Astrocyte of the cerebellum (primary cell): ENCODE measurements around the gene PCNX2.
A peak's percentile ranks its signal among the peaks of the same experiment; 100 is the strongest.

Source experiments
- DNase-seq: peaks from one replicate; pipeline ENCODE4 v3.0.0-alpha.2; 2011; ENCODE audit warnings: low read depth
- H3K4me3 ChIP-seq: 2 replicates; pipeline ENCODE4 v1.5.1; 2011; ENCODE audit warnings: mild to moderate bottlenecking, low read depth, low read length, moderate library complexity
- CTCF ChIP-seq: IDR thresholded peaks from 2 replicates; pipeline ENCODE4 v1.5.1; 2012; ENCODE audit warnings: low read length, low read depth, moderate library complexity, mild to moderate bottlenecking; ENCODE audit errors: missing control alignments
- in situ Hi-C: cut with HindIII; loops from 2 replicates; pipeline ENCODE4 v1.10.0; 2017; ENCODE audit warnings: low sequenced_read_pairs

PCNX2 gene

GRCh38 chr1:232950197-232951176 lies 345.0 kb downstream of the PCNX2 start, which contains the start of gene NTPCR:
Gene NTPCR (plus strand): TSS chr1:232950611. CDS start chr1:232950711, 100 bp downstream.
- TF ChIP-seq CTCF, result no peak
- in situ Hi-C loops, result no loop called here
- H3K4me3 ChIP-seq, result peak within 1 kb of the TSS; percentile 75
- peak; percentile 83 for DNase-seq

GRCh38 chr1:232949636-232950196 lies 345.8 kb downstream of the PCNX2 start:
- in situ Hi-C loops, result no loop called here
- no peak for TF ChIP-seq CTCF

GRCh38 chr1:232944347-232944746 lies 351.2 kb downstream of the PCNX2 start:
- no peak for TF ChIP-seq CTCF
- no peak overlapping the region for H3K4me3 ChIP-seq
- in situ Hi-C loops, result no loop called here
- DNase-seq, result no peak

More at GRCh38 chr1:232949636-232950196, 345.8 kb downstream of the PCNX2 start:
- peak overlapping the region; percentile 75 for H3K4me3 ChIP-seq
- no peak for DNase-seq

GRCh38 chr1:232943679-232944252 lies 351.8 kb downstream of the PCNX2 start:
- TF ChIP-seq CTCF, result no peak
- in situ Hi-C loops, result no loop called here
- H3K4me3 ChIP-seq, result no peak overlapping the region
- no peak for DNase-seq

- DNase-seq, result no peak
- TF ChIP-seq CTCF, result no peak
- in situ Hi-C loops, result no loop called here
- H3K4me3 ChIP-seq, result no peak overlapping the region
Measured at GRCh38 chr1:232942413-232943294, 352.9 kb downstream of the PCNX2 start.

DNA sequence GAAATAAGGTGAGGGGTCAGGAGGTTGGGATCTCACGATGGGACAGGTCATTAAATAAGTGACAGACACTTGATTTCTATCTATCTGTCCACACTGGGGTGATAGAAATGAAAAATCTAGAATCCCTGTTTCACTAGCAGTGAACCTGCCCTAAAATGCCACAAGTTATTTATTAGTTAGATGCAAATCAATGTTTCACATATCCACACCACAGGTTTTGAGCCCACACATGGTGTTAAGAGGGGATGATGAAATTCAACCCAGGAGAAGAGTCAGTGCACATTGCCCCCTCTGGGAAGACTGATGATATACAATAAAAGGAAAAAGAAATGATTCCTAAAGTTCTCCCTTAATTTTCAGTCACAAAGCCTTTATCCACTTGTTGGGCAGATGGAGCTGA lies 355.3 kb downstream of the PCNX2 start:
- no peak overlapping the region for H3K4me3 ChIP-seq
- DNase-seq, result no peak
- TF ChIP-seq CTCF, result no peak
- in situ Hi-C loops, result no loop called here
